ENCODE data around the gene CNTN6. TPM values are rescaled to one million over a fixed set of nuclear protein-coding genes. Genes with fewer than 3 reads are reported as not detected.

CNTN6 gene
- total RNA-seq, 1 donor from 2014 or later = not detected

- Histone ChIP-seq H3K27me3 (ENCODE audit: low read depth) (no peaks in the 10 kb centered on the region), H3K4me1 (no peaks in the 10 kb centered on the region), H3K36me3 (no peaks in the 10 kb centered on the region), H3K4me3 (no peak overlapping the region), H3K27ac (replicated peaks) (no peak overlapping the region), H3K9me3 (replicated peaks) (no peaks in the 10 kb centered on the region)
- TF ChIP-seq CTCF (IDR thresholded peaks at IDR 0.05; ENCODE audit: borderline replicate concordance) = no peak
- no peak for DNase-seq
- intact Hi-C loops (cut with micrococcal nuclease) = no loop called here
These were observed 253.6 kb downstream of the CNTN6 start for GRCh38 chr3:1346386-1346785.

- no peak for TF ChIP-seq CTCF (IDR thresholded peaks at IDR 0.05; ENCODE audit: borderline replicate concordance)
- no peaks in the 10 kb centered on the region for H3K4me1 ChIP-seq
- no peak overlapping the region for H3K4me3 ChIP-seq
- intact Hi-C loops (cut with micrococcal nuclease) = no loop called here
- H3K36me3 ChIP-seq = no peaks in the 10 kb centered on the region
- no peak for DNase-seq
- H3K9me3 ChIP-seq (replicated peaks) = no peaks in the 10 kb centered on the region
- no peaks in the 10 kb centered on the region for H3K27me3 ChIP-seq (ENCODE audit: low read depth)
- no peak overlapping the region for H3K27ac ChIP-seq (replicated peaks)
These were observed 255.7 kb downstream of the CNTN6 start for GRCh38 chr3:1348547-1348946.

- H3K27ac ChIP-seq (replicated peaks) = no peak overlapping the region
- intact Hi-C loops (cut with micrococcal nuclease) = no loop called here
- no peak overlapping the region for H3K4me3 ChIP-seq
- no peaks in the 10 kb centered on the region for H3K36me3 ChIP-seq
- TF ChIP-seq CTCF (IDR thresholded peaks at IDR 0.05; ENCODE audit: borderline replicate concordance) = no peak
- no peak for DNase-seq
- no peaks in the 10 kb centered on the region for H3K4me1 ChIP-seq
- no peaks in the 10 kb centered on the region for H3K9me3 ChIP-seq (replicated peaks)
- H3K27me3 ChIP-seq (ENCODE audit: low read depth) = no peaks in the 10 kb centered on the region
These were observed 258.1 kb downstream of the CNTN6 start for GRCh38 chr3:1350885-1351284.

- H3K9me3 ChIP-seq (replicated peaks) = no peaks in the 10 kb centered on the region
- H3K27me3 ChIP-seq (ENCODE audit: low read depth) = no peaks in the 10 kb centered on the region
- no peak overlapping the region for H3K4me3 ChIP-seq
- H3K27ac ChIP-seq (replicated peaks) = no peak overlapping the region
- no peaks in the 10 kb centered on the region for H3K36me3 ChIP-seq
- no peak for DNase-seq
- no peaks in the 10 kb centered on the region for H3K4me1 ChIP-seq
- TF ChIP-seq CTCF (IDR thresholded peaks at IDR 0.05; ENCODE audit: borderline replicate concordance) = no peak
- intact Hi-C loops (cut with micrococcal nuclease) = no loop called here
These were observed 262.9 kb downstream of the CNTN6 start for GRCh38 chr3:1355691-1356090.

GRCh38 chr3:1356101-1356500, 263.3 kb downstream of the CNTN6 start:
- DNase-seq = no peak
- intact Hi-C loops (cut with micrococcal nuclease) = no loop called here

More at GRCh38 chr3:1356101-1356500, 263.3 kb downstream of the CNTN6 start:
- no peaks in the 10 kb centered on the region for H3K9me3 ChIP-seq (replicated peaks)
- H3K36me3 ChIP-seq = no peaks in the 10 kb centered on the region
- H3K27ac ChIP-seq (replicated peaks) = no peak overlapping the region
- H3K27me3 ChIP-seq (ENCODE audit: low read depth) = no peaks in the 10 kb centered on the region
- no peak for TF ChIP-seq CTCF (IDR thresholded peaks at IDR 0.05; ENCODE audit: borderline replicate concordance)
- H3K4me1 ChIP-seq = no peaks in the 10 kb centered on the region
- no peak overlapping the region for H3K4me3 ChIP-seq
